ENCODE results near the gene DCST2. TPM values are rescaled to one million over a fixed set of nuclear protein-coding genes. Genes with fewer than 3 reads are reported as not detected.
A peak's percentile ranks its signal among the peaks of the same experiment; 100 is the strongest.

Gene DCST2
- total and polyA plus RNA-seq, 9 of the 15 experiments (the other 6 are each of a cell fraction or from before 2014, with no cell fraction given), result 0.09 to 0.49 (median 0.11) TPM; not detected in 3

- TF ChIP-seq IRF1 (CRISPR knock-in tag; IDR thresholded peaks at IDR 0.05; ENCODE audit: borderline replicate concordance), result no peak
- no peak for TF ChIP-seq ZNF586 (CRISPR knock-in tag; conservative IDR thresholded peaks at IDR 0.05)
- no peak for TF ChIP-seq NCOA6 (IDR thresholded peaks at IDR 0.05)
- TF ChIP-seq TEAD2 (tag; IDR thresholded peaks at IDR 0.05), result no peak
- no peak for TF ChIP-seq ATF4 (CRISPR knock-in tag; IDR thresholded peaks at IDR 0.05)
- TF ChIP-seq KDM5B (IDR thresholded peaks at IDR 0.05; ENCODE audit: insufficient replicate concordance, low read depth, low read length), result no peak
- TF ChIP-seq ERF (CRISPR knock-in tag; IDR thresholded peaks at IDR 0.05), result no peak
- no peak for TF ChIP-seq CHD2 (IDR thresholded peaks at IDR 0.05; ENCODE audit: low read depth, low read length)
- TF ChIP-seq MBD1 (CRISPR knock-in tag; IDR thresholded peaks at IDR 0.05), result no peak
- no peak for TF ChIP-seq AFF1 (IDR thresholded peaks at IDR 0.05; ENCODE audit: low read depth in 1 of 2, partially characterized antibody in 2 of 2)
- TF ChIP-seq SMAD4 (CRISPR knock-in tag; conservative IDR thresholded peaks at IDR 0.05), result peak; percentile 32; the same call in 1 of the 2 replicates
- no peak for TF ChIP-seq RBM22 (IDR thresholded peaks at IDR 0.05; ENCODE audit: low read depth, low read length, poor library complexity, severe bottlenecking)
- no peak for TF ChIP-seq HIVEP1 (CRISPR knock-in tag; IDR thresholded peaks at IDR 0.05)
- no peak for TF ChIP-seq ZNF165 (CRISPR knock-in tag; IDR thresholded peaks at IDR 0.05; ENCODE audit: borderline replicate concordance)
- TF ChIP-seq RUNX1 (IDR thresholded peaks at IDR 0.05; ENCODE audit: low read depth), result 0 out of 2 replicates have a peak, but pooled peaks have one; percentile 30
- peak; percentile 26 for TF ChIP-seq HMGN3 (IDR thresholded peaks at IDR 0.05; ENCODE audit: borderline replicate concordance, extremely low read depth, insufficient read length, low read depth, low read length)
- TF ChIP-seq FOXA3 (CRISPR knock-in tag; conservative IDR thresholded peaks at IDR 0.05 in 1 of 2, IDR thresholded peaks at IDR 0.05 in 1 of 2), result no peak
- no peak for TF ChIP-seq KAT2B (IDR thresholded peaks at IDR 0.05; ENCODE audit: low read depth, low read length)
- peak; percentile 62; the same call in 1 of the 2 replicates for TF ChIP-seq MEF2D (tag; conservative IDR thresholded peaks at IDR 0.05; ENCODE audit: low read depth)
- TF ChIP-seq ZC3H8 (IDR thresholded peaks at IDR 0.05), result no peak
These were observed 34.6 kb downstream of the DCST2 start (continued) for GRCh38 chr1:154998818-154999570.

Measured in K562 (cell line).